ENCODE results near the gene DIP2C. TPM values are rescaled to one million over a fixed set of nuclear protein-coding genes. Genes with fewer than 3 reads are reported as not detected.

DIP2C gene
- polyA plus RNA-seq, 1 of the 3 experiments (the other 2 are of a cell fraction): 8.7 TPM

DNA sequence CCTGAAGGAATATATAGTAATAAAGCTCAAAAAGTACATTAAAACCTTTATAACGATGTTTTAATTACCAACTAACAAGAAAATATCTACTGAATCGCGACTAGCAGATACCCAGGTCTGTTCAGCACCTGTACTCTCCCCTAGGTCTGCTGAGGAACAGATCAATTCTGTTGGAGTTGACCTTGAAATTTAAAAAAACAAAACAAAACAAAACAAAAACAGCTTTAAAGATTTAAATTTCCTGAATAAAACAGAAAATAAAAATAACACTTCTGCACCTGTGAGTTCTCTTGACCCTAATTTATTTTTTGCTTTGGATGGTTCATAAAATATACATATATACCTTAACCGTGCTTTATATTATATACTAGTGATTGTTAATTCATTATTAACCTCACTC is 24.6 kb downstream of the DIP2C start:
- peaks cover 97% of the 10 kb centered on the region for H3K79me2 ChIP-seq (ENCODE audit: insufficient read depth)
- no peak for DNase-seq
- H3K9me3 ChIP-seq: no peaks in the 10 kb centered on the region
- H2AFZ ChIP-seq (ENCODE audit: low read depth): no peak overlapping the region
- ChIA-PET POLR2A (no interaction called here), CTCF (no interaction called here)
- H3F3A ChIP-seq (replicated peaks; ENCODE audit: insufficient read depth): peaks cover 6% of the 10 kb centered on the region
- WGBS (ENCODE audit: low lambda C conversion rate): 93% methylated on average over 4 of the region's 4 CpGs
- no peak overlapping the region for H3K4me2 ChIP-seq
- no peaks in the 10 kb centered on the region for H3K36me3 ChIP-seq (replicated peaks in 1 of 2; ENCODE audit: control insufficient read depth in 1 of 2, insufficient read depth in 2 of 2, low read length in 1 of 2)
- H3K4me1 ChIP-seq (ENCODE audit: control insufficient read depth in 1 of 2, insufficient read depth in 2 of 2, low read depth in 1 of 2, low read length in 1 of 2): peaks cover 0 to 4% of the 10 kb centered on the region in 2 experiments; a peak in 1 of 4 replicates
- no peak overlapping the region for H3K27ac ChIP-seq (ENCODE audit: low read depth in 2 of 2, low read length in 1 of 2)
- no peaks in the 10 kb centered on the region for H3K9me2 ChIP-seq
- TF ChIP-seq, protein P1, sequence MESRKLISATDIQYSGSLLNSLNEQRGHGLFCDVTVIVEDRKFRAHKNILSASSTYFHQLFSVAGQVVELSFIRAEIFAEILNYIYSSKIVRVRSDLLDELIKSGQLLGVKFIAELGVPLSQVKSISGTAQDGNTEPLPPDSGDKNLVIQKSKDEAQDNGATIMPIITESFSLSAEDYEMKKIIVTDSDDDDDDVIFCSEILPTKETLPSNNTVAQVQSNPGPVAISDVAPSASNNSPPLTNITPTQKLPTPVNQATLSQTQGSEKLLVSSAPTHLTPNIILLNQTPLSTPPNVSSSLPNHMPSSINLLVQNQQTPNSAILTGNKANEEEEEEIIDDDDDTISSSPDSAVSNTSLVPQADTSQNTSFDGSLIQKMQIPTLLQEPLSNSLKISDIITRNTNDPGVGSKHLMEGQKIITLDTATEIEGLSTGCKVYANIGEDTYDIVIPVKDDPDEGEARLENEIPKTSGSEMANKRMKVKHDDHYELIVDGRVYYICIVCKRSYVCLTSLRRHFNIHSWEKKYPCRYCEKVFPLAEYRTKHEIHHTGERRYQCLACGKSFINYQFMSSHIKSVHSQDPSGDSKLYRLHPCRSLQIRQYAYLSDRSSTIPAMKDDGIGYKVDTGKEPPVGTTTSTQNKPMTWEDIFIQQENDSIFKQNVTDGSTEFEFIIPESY (IDR thresholded peaks at IDR 0.05; ENCODE audit: borderline replicate concordance, low read depth): no peak
- no peak for TF ChIP-seq SMC3 (IDR thresholded peaks at IDR 0.05; ENCODE audit: low read depth, low read length)
- TF ChIP-seq POLR2AphosphoS5 (IDR thresholded peaks at IDR 0.05; ENCODE audit: low read depth, low read length): no peak
- no peak for TF ChIP-seq MAX (IDR thresholded peaks at IDR 0.05; ENCODE audit: low read depth)
- H3K4me3 ChIP-seq (ENCODE audit: low read depth in 2 of 2, low read length in 1 of 2): no peak overlapping the region
- no peaks in the 10 kb centered on the region for H3K27me3 ChIP-seq (ENCODE audit: insufficient read depth)
- peaks cover 96% of the 10 kb centered on the region for H4K20me1 ChIP-seq (ENCODE audit: insufficient read depth)
- no peak overlapping the region for H3K9ac ChIP-seq

DNA sequence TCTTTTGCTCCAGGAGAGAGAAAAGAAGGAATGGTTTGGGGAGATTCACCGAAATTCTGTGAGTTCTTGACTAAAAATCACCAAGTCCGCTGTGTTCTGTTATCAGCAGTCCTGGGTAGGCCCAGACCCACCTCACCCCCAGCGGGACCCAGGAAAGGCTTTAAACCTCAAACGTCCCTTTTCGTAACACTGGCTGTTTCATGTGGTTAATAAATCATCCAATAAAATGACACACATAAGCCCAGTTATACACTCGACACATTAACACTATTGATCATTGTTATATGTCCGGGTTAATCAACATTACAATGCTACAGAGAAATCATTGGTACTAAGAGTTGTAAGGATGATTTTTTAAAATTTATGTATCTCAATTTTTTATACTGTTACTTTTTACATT is 25.2 kb downstream of the DIP2C start:
- no peak overlapping the region for H3K4me2 ChIP-seq
- POLR2A ChIA-PET: no interaction called here
- H3K4me3 ChIP-seq (ENCODE audit: low read depth in 2 of 2, low read length in 1 of 2): no peak overlapping the region
- TF ChIP-seq, protein P2, sequence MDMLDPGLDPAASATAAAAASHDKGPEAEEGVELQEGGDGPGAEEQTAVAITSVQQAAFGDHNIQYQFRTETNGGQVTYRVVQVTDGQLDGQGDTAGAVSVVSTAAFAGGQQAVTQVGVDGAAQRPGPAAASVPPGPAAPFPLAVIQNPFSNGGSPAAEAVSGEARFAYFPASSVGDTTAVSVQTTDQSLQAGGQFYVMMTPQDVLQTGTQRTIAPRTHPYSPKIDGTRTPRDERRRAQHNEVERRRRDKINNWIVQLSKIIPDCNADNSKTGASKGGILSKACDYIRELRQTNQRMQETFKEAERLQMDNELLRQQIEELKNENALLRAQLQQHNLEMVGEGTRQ (IDR thresholded peaks at IDR 0.05; ENCODE audit: borderline replicate concordance, low read depth, low read length): no peak
- TF ChIP-seq, protein P3, sequence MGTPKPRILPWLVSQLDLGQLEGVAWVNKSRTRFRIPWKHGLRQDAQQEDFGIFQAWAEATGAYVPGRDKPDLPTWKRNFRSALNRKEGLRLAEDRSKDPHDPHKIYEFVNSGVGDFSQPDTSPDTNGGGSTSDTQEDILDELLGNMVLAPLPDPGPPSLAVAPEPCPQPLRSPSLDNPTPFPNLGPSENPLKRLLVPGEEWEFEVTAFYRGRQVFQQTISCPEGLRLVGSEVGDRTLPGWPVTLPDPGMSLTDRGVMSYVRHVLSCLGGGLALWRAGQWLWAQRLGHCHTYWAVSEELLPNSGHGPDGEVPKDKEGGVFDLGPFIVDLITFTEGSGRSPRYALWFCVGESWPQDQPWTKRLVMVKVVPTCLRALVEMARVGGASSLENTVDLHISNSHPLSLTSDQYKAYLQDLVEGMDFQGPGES (IDR thresholded peaks at IDR 0.05; ENCODE audit: low read depth, low read length): no peak
- TF ChIP-seq SIN3A (IDR thresholded peaks at IDR 0.05; ENCODE audit: borderline replicate concordance, low read depth, low read length) (no peak), USF1 (IDR thresholded peaks at IDR 0.05; ENCODE audit: borderline replicate concordance, low read depth) (no peak), POLR2AphosphoS5 (IDR thresholded peaks at IDR 0.05; ENCODE audit: low read depth, low read length) (no peak), FOXJ3 (CRISPR knock-in tag; IDR thresholded peaks at IDR 0.05) (no peak), NFIC (IDR thresholded peaks at IDR 0.05; ENCODE audit: borderline replicate concordance) (no peak)
- TF ChIP-seq, protein P4, sequence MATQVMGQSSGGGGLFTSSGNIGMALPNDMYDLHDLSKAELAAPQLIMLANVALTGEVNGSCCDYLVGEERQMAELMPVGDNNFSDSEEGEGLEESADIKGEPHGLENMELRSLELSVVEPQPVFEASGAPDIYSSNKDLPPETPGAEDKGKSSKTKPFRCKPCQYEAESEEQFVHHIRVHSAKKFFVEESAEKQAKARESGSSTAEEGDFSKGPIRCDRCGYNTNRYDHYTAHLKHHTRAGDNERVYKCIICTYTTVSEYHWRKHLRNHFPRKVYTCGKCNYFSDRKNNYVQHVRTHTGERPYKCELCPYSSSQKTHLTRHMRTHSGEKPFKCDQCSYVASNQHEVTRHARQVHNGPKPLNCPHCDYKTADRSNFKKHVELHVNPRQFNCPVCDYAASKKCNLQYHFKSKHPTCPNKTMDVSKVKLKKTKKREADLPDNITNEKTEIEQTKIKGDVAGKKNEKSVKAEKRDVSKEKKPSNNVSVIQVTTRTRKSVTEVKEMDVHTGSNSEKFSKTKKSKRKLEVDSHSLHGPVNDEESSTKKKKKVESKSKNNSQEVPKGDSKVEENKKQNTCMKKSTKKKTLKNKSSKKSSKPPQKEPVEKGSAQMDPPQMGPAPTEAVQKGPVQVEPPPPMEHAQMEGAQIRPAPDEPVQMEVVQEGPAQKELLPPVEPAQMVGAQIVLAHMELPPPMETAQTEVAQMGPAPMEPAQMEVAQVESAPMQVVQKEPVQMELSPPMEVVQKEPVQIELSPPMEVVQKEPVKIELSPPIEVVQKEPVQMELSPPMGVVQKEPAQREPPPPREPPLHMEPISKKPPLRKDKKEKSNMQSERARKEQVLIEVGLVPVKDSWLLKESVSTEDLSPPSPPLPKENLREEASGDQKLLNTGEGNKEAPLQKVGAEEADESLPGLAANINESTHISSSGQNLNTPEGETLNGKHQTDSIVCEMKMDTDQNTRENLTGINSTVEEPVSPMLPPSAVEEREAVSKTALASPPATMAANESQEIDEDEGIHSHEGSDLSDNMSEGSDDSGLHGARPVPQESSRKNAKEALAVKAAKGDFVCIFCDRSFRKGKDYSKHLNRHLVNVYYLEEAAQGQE (IDR thresholded peaks at IDR 0.05; ENCODE audit: low read depth, low read length): no peak
- no peak overlapping the region for H3K9ac ChIP-seq
- H3K27me3 ChIP-seq (ENCODE audit: insufficient read depth): no peaks in the 10 kb centered on the region
- no peaks in the 10 kb centered on the region for H3K36me3 ChIP-seq (replicated peaks in 1 of 2; ENCODE audit: control insufficient read depth in 1 of 2, insufficient read depth in 2 of 2, low read length in 1 of 2)
- no peaks in the 10 kb centered on the region for H3K9me2 ChIP-seq
- CTCF ChIA-PET: no interaction called here
- H4K20me1 ChIP-seq (ENCODE audit: insufficient read depth): peaks cover 96% of the 10 kb centered on the region
- no peaks in the 10 kb centered on the region for H3K9me3 ChIP-seq
- peaks cover 97% of the 10 kb centered on the region for H3K79me2 ChIP-seq (ENCODE audit: insufficient read depth)
- peaks cover under 1 to 4% of the 10 kb centered on the region in 2 experiments; a peak in 1 of 4 replicates for H3K4me1 ChIP-seq (ENCODE audit: control insufficient read depth in 1 of 2, insufficient read depth in 2 of 2, low read depth in 1 of 2, low read length in 1 of 2)
- no peak overlapping the region for H2AFZ ChIP-seq (ENCODE audit: low read depth)
- H3K27ac ChIP-seq (ENCODE audit: low read depth in 2 of 2, low read length in 1 of 2): no peak overlapping the region
- WGBS (ENCODE audit: low lambda C conversion rate): 92% methylated on average over 7 of the region's 7 CpGs
- H3F3A ChIP-seq (replicated peaks; ENCODE audit: insufficient read depth): no peaks in the 10 kb centered on the region
- DNase-seq: no peak
